NCI-H1105 (cell line): ENCODE data around the gene CLNK.

Source experiments
- DNase-seq: peaks from one replicate; lab custom pipeline; 2025; lab: John Stamatoyannopoulos, UW

The CLNK gene

GRCh38 chr4:10504570-10505179, 179.9 kb downstream of the CLNK start:
- no peak for DNase-seq

- DNase-seq: no peak
Observed at GRCh38 chr4:10502717-10503116, 181.9 kb downstream of the CLNK start.

GRCh38 chr4:10500776-10501175, 183.8 kb downstream of the CLNK start:
- DNase-seq: no peak

- DNase-seq: no peak
Observed at GRCh38 chr4:10496200-10496599, 188.4 kb downstream of the CLNK start.

- no peak for DNase-seq
Observed at GRCh38 chr4:10495651-10496050, 188.9 kb downstream of the CLNK start.

GRCh38 chr4:10492464-10492863, 192.1 kb downstream of the CLNK start:
- DNase-seq: no peak

GRCh38 chr4:10491401-10491800, 193.2 kb downstream of the CLNK start:
- DNase-seq: no peak

GRCh38 chr4:10490996-10491395, 193.6 kb downstream of the CLNK start:
- DNase-seq: no peak

- no peak for DNase-seq
Observed at GRCh38 chr4:10482913-10483312, 201.7 kb downstream of the CLNK start.

- DNase-seq: no peak
Observed at GRCh38 chr4:10480616-10481015, 204.0 kb downstream of the CLNK start.

- no peak for DNase-seq
Observed at GRCh38 chr4:10478621-10479020, 205.9 kb downstream of the CLNK start.

- no peak for DNase-seq
Observed at GRCh38 chr4:10470505-10470904, 214.1 kb downstream of the CLNK start.

- DNase-seq: no peak
Observed at GRCh38 chr4:10466161-10466560, 218.4 kb downstream of the CLNK start.

- DNase-seq: no peak
Observed at GRCh38 chr4:10462876-10463275, 221.7 kb downstream of the CLNK start.

- no peak for DNase-seq
Observed at GRCh38 chr4:10461850-10462400, 222.6 kb downstream of the CLNK start.

GRCh38 chr4:10461091-10461849, 223.3 kb downstream of the CLNK start:
- no peak for DNase-seq

GRCh38 chr4:10460313-10461047, 224.1 kb downstream of the CLNK start:
- DNase-seq: no peak

GRCh38 chr4:10459305-10459704, 225.3 kb downstream of the CLNK start:
- DNase-seq: no peak

GRCh38 chr4:10458177-10458576, 226.4 kb downstream of the CLNK start:
- no peak for DNase-seq

- no peak for DNase-seq
Observed at GRCh38 chr4:10457255-10457801, 227.2 kb downstream of the CLNK start, which contains the start of gene ZNF518B. TSS of gene ZNF518B (minus strand) at chr4:10457426. CDS start at chr4:10446328, 11,098 bp downstream.

- DNase-seq: peak; percentile 6
Observed at GRCh38 chr4:10456595-10457254, 227.8 kb downstream of the CLNK start.

GRCh38 chr4:10456260-10456594, 228.3 kb downstream of the CLNK start:
- DNase-seq: no peak
